Amygdala (tissue), 56 donors: ENCODE data around the gene POLR3A.

Source experiments
- DNase-seq, 56 donors: peaks; one replicate each; lab custom pipeline; 2025; lab: John Stamatoyannopoulos, UW

Gene POLR3A

DNA sequence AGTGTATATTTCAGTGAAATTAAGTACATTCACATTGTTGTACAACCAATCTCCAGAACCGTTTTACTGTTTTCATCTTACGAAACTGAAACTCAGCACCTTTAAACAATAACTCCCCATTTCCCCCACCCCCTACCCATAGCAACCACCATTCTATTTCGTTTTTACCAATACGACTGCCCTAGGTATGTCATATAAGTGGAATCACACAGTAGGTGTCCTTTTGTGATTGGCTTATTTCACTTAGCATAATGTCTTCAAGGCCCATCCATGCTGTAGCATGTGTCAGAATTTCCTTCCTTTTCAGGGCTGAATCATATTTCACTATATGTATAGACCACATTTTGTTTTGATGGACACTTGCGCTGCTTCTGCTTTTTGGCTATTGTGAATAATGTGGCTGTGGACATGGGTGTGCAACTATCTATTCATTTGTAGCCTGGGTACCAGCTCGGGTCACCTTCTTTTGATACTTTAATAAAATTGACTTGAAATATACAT is 68.4 kb downstream of the POLR3A start:
- no peak for DNase-seq

DNA sequence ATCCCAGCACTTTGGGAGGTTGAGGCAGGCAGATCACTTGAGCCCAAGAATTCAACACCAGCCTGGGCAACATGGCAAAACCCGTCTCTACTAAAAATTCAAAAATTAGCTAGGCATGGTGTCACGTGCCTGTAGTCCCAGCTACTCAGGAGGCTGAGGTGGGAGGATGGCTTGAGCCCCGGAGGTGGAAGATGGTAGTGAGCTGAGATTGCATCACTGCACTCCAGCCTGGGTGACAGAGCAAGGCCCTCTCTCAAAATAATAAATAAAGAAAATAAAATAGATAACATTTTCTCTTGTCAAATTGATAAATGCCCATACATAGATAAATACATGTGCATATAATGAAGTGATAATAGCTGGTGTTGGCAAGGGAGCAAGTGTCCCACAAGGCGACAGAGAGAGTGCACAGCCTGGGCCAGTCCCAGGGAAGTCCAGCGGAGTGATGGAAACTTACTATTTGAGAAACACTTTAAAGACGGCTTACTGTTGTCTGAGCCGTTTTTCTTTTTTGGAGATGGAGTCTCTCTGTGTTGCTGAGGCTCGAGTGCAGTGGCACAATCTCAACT is 69.3 kb downstream of the POLR3A start:
- no peak for DNase-seq

DNA sequence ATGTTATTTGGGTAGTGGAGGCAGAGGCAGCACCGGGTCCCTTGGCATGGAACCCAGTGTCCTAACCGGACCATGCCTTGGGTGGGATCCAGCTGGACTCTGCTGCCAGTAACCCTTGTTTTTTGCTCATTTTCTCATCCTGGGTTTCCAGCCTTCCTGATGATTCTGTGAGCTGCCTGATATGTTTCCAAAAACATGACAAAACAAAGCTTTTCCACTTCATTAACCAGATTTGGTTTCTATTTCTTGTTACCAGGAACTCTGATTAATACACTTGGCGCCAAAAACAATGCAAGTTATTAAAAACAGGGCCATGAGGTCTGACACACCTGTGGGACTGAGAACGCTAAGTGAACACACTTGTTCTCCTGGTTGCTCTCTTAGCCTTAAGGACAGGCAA is 69.9 kb downstream of the POLR3A start:
- peak in 2 of 56 donors; percentile 9 to 12 for DNase-seq

DNA sequence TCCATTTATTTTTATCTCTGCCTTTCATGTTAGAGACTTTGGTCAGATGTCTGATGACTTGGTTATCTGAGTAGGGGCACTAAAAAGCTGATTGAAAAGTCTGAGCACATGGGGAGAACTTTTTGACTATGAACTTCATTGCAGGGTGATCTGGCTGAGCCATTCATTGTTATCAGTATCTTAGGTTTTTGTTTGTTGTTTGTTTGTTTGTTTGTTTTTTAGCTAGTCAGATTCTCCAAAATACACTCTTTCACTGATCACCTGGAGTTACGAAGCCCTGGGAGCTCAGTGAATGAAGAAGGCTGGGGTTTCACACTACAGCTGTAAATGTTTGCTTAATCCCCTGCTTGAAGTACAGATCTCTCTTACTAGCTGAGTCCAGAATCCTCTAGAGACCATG is 74.2 kb downstream of the POLR3A start:
- no peak for DNase-seq

DNA sequence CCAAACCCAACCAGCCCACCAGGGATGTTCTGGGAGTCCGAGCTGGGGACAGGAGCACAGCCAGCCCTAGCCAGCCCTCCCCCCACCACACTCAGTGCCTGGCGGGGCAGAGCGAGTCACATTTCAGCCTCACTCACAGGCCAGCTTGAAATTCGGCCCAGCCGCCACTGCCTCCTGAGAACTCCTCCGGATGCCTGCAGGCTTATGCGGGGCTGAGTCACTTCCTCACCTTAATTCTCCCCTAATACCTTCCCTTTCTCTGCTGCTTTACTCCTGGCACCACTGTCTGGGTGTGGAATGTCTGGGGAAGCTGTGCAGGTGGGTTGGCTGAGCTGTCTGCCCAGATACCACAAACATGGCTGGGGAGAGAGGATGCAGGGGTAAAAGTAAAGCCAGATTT is 80.1 kb downstream of the POLR3A start:
- peak in 1 of 56 donors; percentile 2 for DNase-seq

DNA sequence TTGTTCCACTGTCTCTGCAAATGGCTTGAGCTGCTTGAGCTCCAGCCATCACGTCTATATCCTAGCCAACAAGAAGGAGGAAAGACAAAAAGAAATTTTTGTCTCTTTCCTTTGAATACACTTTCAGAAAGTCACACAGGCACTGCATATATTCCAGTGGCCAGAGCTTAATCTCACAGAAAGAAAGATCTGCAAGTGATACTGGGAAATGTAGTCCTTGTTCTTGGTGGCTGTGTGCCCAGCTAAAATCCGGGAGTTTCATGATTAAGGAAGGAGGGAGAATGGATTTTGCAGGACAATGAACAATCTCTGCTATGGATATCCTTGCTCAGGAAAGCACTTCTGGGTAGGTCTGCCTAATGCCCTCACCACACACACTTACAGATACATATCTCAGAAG is 83.2 kb downstream of the POLR3A start:
- no peak for DNase-seq

DNA sequence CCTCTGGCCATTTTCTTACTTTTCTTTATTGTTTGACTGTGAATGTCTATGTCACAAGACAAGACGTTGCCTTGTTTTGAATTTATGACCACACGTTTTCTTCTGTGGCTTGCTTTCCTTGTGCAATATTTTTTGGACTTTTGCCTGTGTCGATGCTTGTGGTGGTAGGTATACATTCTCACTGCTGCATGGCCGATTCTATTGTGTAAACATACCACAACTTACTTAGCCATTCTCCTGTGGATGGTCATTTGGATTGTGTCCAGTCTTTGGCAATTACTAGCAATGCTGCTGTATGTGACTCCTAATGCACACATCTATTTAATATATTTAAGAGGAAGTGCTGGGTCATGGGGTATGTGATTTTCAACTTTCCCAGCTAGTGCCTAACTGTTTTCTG is 84.8 kb downstream of the POLR3A start:
- DNase-seq = no peak

DNA sequence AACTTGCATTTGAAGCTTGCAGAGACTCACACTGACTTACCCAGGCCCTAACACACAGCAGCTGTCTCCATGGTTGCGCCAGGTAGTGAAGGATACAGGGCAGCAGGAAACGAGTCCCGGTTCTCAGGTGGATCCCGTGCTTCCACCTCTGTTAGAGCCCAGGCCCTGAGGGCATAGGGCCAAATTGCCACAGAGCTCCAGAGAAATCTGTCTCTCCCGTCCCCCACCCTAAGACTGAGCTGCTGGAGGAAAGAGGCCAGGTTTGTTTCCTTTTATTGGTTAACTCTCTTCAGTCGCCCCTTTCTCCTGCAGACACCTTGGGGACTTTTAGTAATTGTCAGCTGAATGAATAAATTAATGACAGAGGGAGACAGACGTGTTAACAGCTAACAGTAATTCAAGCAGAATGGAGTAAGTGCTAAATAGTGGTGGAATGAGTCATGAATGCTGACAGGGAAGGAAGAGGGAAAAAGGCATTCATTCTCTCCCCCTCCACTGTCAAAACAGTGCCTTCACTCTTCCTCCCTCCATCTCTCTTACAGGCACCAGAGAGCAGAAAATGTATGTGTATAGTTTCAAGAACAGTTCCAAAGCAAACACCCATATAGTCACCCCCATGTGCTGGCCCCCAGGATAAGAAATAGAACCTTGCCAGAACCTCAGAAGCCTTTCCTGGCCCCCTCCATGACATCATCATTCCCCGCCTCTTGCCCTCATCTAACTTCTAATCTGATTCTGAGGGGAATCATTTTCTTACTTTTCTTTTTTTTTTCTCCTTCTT is 86.0 kb downstream of the POLR3A start:
- no peak for DNase-seq

DNA sequence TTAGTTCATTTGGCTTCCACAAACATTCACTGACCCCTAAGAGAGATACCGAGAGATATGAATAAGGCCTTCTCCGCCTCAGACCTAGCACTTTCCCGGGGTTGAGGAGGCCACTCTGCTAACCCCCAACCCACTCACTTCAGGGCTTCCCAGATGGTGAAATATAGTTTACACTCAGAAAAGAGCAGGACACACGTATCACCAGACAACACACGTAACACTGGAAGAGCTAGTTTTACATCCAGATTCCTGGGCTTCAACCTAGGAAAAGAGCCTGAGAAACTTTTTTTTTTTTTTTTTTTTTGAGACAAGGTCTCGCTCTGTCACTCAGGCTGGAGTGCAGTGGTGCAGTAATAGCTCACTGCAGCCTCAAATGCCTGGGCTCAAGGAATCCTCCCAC is 87.5 kb downstream of the POLR3A start:
- no peak for DNase-seq

DNA sequence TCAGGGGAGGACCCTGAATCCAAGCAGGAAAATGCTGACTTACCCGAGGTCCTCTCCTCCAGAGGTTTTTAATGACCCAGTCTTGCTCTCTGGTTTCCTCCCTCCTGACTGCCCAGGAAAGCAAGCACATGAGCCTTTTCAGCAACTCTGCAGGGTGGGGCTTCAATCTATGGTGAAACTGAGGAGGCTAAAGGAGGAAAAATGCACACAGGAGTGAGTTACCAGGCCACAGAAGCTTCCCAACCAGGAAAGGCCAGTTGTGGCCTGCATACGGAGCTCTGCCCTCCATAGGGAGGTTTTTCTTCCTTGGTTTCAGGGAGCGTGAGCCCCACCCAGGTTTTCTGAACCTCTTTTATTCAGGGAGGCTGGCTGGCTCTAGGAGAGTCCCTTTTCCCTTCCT is 88.7 kb downstream of the POLR3A start:
- no peak for DNase-seq

DNA sequence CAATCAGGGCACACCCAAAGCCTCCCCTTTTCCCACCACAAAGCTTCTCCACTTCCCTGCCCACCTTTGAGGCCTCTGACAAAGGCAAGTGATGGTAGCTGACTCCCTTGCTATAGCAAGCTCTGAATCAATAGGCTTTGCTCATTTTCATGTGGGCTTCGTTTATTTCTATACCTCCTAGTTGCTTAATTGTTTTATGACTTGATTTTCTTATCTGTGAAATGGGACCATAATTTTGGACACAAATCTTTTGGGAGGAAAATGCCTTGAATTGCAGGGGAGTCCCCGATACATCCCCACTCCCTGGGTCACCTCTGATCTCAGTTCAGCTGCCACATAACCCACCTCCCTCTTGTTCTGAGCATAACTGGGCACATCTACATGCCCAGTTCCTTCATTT is 89.1 kb downstream of the POLR3A start:
- DNase-seq = no peak

DNA sequence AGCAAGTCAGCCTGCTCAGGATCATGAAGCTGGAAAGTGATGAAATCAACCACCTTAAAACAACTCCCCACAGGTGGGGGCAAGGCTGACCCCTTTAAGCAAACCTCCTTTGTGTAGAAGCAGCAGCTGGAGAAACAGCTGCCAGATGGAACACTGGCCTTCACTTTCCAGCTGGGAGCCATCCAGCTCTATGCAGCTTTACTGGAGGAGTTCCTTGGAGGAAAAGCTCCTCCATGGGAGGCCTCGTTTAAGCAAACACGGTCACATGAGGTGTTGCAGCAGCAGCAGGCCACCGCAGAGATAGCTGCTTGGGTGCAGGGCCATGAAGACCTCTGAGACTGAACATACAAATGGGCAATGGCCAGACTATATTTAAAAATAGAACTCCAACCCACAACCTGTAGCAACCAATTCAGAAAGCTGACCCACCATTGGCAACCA is 89.7 kb downstream of the POLR3A start:
- DNase-seq = no peak

DNA sequence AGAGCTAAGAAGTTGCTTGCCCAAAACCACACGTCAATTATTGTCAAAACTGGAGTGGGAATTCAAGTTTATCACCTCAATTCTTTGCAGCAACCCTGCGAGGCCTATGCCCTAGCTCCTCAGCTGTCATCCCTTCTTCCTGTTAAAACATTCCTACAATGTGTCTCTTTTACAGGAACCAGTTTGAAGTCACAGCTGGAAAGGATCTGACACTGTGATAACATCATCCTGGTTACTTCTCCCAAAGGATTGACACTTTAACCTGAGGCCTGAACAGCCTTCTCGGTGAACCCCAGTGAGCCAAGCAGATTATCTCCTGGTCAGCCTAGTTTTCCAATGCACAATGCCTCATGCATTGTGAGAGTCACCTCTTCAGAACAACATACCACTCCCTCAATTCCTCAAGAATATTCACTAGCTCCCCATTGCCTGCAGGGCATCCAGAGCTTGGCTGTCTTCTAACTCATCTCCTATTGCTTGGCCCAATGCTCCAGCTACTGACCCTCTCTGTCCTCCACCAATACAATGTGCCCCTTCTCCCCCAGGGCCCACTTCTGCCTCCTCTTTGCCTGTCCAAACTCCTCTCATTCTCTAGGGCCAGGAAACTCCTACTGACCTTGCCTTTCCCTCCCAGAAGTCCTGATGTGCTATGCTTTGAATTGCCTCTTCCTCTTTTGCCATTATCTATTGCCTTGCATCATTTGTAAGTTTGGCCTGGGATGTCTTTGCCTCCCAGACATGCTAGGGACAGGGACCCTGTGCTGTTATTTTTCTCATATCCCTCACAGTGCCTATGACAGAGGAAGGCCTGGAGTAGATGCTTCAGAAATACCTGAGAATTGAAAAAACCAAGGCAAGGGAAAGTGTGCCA is 92.4 kb downstream of the POLR3A start:
- no peak for DNase-seq

DNA sequence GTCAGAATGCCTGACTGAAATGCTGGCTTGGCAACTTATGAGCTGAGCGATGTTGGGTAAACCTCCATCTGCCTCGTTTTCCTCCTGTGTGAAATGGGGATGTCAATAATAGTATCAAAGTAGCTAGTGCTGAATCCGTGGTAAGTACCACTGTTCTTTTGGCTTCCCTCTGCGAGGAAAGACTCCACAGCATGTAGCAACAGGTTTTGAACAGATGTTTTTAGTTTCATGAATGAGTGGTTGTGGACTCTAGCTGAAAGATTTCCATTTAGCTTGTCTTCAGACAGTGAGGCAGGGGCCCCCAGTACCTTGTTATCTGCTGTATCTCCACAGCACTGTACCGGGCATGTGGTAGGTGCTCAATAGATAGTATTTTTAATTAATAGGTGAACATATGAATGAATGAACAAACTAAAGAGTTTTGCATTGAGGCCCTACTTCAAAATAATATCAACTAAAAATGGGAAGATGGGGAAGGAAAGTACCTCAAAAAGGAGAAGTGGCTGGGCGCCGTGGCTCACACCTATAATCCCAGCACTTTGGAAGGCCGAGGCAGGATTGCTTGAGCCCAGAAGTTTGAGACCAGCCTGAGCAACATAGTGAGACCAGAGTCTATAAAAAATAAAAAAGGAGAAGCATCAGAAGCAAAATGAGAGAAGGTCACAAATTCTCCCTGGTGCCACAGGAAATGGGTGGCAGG is 97.1 kb downstream of the POLR3A start:
- DNase-seq = no peak

DNA sequence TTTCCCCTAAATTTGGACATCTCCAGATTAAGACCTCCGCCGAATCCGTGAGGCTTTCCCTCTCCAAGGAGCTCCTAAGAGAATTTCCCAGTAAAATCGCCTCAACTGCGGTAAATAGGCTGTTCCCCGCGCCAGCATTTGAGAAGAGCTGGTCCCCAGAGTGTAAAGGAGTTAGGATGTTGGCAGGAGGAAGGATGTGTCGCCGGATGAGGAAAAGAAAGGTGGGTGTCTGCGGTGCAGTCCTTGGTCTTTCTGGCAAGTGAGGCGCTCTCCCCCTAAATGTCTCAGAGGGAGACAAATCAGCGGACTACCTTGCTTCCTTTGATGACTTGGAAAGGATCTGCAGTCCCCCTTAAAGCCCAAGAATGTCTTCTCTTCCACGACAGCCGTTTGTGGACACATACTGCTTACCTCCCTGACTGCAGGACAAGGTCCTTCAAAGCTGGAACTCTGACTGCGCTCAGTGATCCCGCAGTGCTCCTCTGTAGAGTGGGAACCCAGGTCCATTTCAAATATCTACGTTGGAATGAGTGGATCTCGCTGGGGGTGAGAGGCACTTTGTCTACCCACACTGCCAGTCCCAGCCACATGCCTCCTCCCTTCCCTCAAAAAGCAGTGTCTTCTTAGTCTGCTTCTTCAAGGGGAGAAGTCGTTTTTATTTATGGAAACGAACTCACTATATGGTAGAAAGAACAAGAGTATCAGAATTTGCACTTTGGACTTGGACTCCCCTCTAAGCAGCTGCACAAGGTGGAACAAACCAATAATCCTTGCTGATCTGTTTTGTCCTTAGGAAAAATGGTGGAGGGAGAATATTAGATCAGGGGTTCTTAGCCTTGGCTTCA is 101.7 kb downstream of the POLR3A start:
- DNase-seq = peak in 8 of 56 donors; percentile 16 to 46 (median 24)

DNA sequence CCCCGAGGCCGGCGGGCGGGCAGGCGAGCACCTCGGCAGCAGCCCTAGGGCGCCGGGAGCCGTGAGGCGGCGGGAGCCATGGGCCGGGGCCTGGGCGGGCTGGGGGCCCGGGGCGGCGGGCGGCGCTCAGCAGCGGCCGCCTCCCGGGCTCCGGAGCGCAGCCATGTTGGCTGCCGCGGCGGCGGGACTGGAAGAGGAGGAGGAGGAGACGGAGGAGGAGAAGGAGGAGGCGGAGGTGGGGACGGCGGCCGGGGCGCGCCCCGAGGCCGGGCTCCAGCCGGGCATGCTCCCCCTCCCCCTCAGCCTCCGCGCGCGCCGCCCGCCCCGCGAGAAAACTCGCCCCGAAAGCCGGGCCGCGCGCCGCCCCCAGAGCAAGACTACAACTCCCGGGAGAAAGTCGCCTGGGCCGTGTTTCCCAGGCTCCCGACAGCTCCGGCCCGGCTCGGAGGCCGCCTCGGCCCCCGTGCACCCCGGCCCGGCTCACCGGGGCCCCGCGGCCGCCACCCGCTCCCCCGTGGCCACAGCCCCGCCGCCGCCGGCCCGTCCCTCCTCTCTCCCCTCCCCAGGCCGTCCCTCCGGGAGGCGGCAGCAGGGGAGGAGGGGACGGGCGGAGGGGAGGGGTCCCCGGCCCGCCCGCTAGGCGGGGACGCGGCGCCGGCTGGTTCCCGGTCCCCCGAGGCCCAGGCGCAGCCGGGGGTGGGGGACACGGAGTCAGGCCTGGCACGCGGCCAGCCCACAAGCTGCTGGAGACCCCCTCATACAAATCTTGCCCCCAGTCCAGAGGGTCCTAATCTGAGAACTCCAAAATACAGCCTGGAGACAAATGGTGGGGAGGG is 102.5 kb downstream of the POLR3A start, which contains the start of gene DLG5:
Gene DLG5 (minus strand): TSS at position 190 of the 836 bp plus-strand sequence. CDS start 235 bp downstream, outside the sequence.
- DNase-seq = peak in 43 of 56 donors; percentile 9 to 66 (median 38)

DNA sequence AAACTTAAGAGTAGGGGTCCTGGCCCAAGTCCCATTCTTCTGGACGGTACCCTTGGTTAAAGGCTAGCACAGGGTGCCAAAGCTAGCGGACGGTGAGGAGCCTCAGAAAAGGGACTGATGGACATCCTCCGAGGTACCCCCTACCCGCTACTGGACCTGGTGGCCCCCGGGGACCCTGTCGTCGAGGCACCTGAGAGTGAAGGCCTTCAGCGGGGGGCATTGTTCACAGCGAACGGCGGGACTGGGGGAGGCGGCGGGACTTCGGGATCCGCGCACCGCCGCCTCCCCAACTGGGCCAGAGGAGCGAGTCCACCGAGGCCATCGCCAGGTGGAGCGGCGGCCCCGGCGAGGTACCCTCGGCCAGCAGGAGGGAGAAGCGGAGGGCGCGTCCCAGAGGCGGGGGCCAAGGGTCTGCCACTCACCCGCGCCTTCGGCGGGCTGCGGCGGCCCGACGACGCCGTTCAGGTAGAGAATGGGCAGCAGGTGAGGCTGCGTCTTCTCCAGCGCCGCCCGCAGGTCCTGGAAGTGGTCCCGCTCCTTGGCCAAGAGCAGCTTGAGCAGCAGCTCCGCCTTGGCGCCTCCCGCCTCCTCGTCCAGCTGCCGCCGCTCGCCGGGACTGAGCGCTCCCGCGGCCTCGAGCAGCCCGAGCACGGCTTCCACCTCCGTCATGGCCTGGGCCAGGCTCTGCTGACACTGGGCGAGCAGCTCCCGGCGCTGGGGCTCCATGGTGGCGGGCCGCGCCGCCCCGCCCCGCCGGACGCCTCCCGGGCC is 103.3 kb downstream of the POLR3A start:
- DNase-seq = peak in 34 of 56 donors; percentile 5 to 55 (median 28)

DNA sequence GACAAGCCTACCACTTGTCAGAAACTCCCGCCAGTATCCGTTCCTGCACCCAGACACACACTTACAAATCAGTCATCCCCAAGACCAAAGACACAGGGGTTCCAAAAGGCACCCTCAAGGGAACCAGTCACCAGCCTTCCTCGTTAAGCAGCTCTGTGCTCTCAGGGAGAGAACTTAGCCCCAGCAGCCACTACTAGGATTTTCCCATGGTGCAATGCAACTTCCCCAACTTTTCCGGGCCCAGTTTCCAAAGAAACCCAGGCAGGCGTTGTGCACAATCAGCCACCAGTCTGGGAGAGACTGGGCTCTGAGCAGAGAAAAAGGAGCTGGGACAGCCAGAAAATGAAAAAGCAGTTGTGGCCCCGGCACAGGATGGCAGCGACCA is 103.9 kb downstream of the POLR3A start:
- DNase-seq = peak in 35 of 56 donors; percentile 3 to 60 (median 22)
